Fibroblast of upper back skin (primary cell): Measurements from ENCODE around the gene ZSWIM8.

ENCODE experiments used
- DNase-seq: peaks from one replicate; pipeline ENCODE4 v3.0.0-alpha.2; 2013

ZSWIM8 gene

DNA sequence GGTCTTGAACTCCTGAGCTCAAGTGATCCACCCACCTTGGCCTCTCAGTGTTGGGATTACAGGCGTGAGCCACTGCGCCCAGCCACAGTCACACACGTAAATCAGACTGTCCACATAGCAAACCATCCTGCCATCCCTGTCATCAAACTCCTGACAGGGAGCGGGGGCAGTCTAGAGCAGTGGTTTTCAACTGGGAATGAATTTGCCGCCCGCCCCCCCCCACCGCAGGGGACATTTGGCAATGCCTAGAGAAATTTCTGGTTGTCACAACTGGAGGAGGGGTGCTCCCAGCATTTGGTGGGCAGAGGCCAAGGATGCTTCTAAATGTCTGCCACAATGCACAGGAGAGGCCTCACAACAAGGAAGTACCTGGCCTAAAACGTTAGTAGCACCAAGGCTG lies 64.8 kb downstream of the ZSWIM8 start:
- DNase-seq: no peak

DNA sequence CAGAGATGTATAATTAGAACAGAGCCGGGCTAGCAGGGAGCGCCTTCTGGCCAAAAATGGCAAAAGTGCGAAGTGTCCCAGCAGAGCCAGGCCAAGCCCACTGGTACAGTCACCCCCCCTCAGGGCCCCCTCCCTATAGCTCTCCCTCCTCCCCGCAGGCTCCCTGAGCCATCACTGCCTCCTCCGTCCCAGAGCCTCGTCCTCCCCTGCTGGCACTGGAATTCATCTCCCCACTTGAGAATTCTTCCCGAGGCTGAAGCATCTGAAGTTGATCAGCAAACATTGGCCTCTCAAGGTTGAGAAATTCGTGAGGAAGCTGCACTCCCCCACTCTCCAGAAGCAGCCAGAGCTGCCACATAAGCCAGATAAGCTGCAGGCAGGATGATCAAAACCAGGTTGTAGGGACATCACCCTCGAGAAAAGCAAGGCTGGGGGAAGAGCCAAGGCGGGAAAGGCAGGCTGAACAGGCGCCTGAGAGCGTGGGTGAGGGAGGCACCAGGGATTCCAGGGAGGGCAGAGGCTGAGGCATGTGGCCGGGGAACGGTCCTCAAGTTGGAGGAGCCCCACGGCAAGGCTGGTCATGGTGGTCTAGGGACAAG lies 65.6 kb downstream of the ZSWIM8 start:
- peak; percentile 97 for DNase-seq
